Suprapubic skin (tissue), 4 donors: Measurements from ENCODE around the gene OR6N1.

Experiments
- CTCF ChIP-seq, 2 donors: fragments of 200-600 bp in 1 of 2; fragments of 450-650 bp in 1 of 2; sonication (generic) in 1 of 2; IDR thresholded peaks; one replicate each; pipeline ENCODE4 v1.5.1; 2016 to 2019; ENCODE audit warnings: antibody characterized with exemption in 2 of 2, mild to moderate bottlenecking in 1 of 2, moderate library complexity in 1 of 2
- EP300 ChIP-seq: sonication (generic); formaldehyde crosslinking; IDR thresholded peaks from one replicate; pipeline ENCODE4 v1.6.1; 2017; ENCODE audit warnings: antibody characterized with exemption
- POLR2A ChIP-seq, 2 donors: fragments of 450-650 bp; IDR thresholded peaks; one replicate each; pipeline ENCODE4 v1.6.1; 2017; ENCODE audit warnings: antibody characterized with exemption in 2 of 2, mild to moderate bottlenecking in 2 of 2, moderate library complexity in 2 of 2
- POLR2AphosphoS5 ChIP-seq, 3 donors: sonication (generic); formaldehyde crosslinking; IDR thresholded peaks; one replicate each; pipeline ENCODE4 v1.6.1; 2017; ENCODE audit warnings: antibody characterized with exemption in 3 of 3

- TF ChIP-seq CTCF (IDR thresholded peaks at IDR 0.05), result no peak
- no peak for TF ChIP-seq POLR2A (IDR thresholded peaks at IDR 0.05)
- no peak for TF ChIP-seq POLR2AphosphoS5 (IDR thresholded peaks at IDR 0.05)
- no peak for TF ChIP-seq EP300
Observed at GRCh38 chr1:158800526-158800925, 28.5 kb upstream of the OR6N1 start.
